ENCODE data around the gene LRRFIP1. TPM values are rescaled to one million over a fixed set of nuclear protein-coding genes. Genes with fewer than 3 reads are reported as not detected.
A peak's percentile ranks its signal among the peaks of the same experiment; 100 is the strongest.
"Not testable (repeated sequence)": the region's sequence is repeated elsewhere in the genome, so short reads cannot be mapped to it uniquely, and the experiment has no call there.

LRRFIP1 gene
- total and polyA plus RNA-seq, 12 donors = 91.5 to 132 (median 110) TPM

GRCh38 chr2:237686659-237687136, 59.3 kb downstream of the LRRFIP1 start:
- Histone ChIP-seq H3K9me3 (no peaks in the 10 kb centered on the region), H3K36me3 (peaks cover 0 to 4% (median 0%) of the 10 kb centered on the region in 9 donors), H3K4me1 (peaks cover 19 to 81% (median 60%) of the 10 kb centered on the region in 9 donors), H3K27me3 (no peaks in the 10 kb centered on the region), H3K4me3 (no peak overlapping the region), H3K27ac (peak overlapping the region in 8 of 10 donors; percentile 76 to 93 (median 90))
- WGBS, 2 donors = 73 to 74% methylated on average over 11 of the region's 11 CpGs
- TF ChIP-seq, protein P1, sequence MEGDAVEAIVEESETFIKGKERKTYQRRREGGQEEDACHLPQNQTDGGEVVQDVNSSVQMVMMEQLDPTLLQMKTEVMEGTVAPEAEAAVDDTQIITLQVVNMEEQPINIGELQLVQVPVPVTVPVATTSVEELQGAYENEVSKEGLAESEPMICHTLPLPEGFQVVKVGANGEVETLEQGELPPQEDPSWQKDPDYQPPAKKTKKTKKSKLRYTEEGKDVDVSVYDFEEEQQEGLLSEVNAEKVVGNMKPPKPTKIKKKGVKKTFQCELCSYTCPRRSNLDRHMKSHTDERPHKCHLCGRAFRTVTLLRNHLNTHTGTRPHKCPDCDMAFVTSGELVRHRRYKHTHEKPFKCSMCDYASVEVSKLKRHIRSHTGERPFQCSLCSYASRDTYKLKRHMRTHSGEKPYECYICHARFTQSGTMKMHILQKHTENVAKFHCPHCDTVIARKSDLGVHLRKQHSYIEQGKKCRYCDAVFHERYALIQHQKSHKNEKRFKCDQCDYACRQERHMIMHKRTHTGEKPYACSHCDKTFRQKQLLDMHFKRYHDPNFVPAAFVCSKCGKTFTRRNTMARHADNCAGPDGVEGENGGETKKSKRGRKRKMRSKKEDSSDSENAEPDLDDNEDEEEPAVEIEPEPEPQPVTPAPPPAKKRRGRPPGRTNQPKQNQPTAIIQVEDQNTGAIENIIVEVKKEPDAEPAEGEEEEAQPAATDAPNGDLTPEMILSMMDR (IDR thresholded peaks at IDR 0.05) = peak in 1 of 9 donors; percentile 7
- ATAC-seq (peak in 1 of 8 donors; percentile 2), DNase-seq (no peak)
- intact Hi-C loops (cut with DNase I) = no loop called here

DNA sequence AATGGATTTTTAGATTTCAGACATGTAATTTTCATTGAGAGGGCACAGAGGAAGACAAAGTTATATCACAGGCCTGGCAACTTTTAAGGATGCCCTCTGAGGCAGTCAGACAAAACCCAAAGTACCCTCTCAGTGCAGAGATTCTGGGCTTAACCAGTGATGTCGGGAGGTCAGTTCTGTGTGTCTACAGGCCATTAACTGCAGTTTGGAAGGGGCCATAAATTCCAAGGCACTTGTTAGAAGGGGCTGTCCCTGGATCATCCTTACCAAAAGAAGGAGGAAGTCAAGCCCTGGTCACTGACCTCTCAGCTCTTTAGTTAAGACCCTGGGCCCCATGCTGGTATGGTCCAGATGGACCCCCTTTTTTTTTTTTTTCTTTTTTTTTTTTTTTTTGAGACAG, 60.7 kb downstream of the LRRFIP1 start:
- no peaks in the 10 kb centered on the region for H3K9me3 ChIP-seq
- H3K27me3 ChIP-seq = no peaks in the 10 kb centered on the region
- TF ChIP-seq, protein P1 (IDR thresholded peaks at IDR 0.05) = no peak
- ATAC-seq (no peak), DNase-seq (no peak)
- H3K36me3 ChIP-seq = peaks cover 0 to 4% (median 0%) of the 10 kb centered on the region in 9 donors
- H3K4me1 ChIP-seq = peaks cover 12 to 72% (median 56%) of the 10 kb centered on the region in 9 donors
- 81 to 87% methylated on average over 1 of the region's 1 CpG for WGBS, 2 donors
- intact Hi-C loops (cut with DNase I) = no loop called here
- peak overlapping the region; percentile 20 to 93 (median 88) for H3K27ac ChIP-seq
- H3K4me3 ChIP-seq = no peak overlapping the region

DNA sequence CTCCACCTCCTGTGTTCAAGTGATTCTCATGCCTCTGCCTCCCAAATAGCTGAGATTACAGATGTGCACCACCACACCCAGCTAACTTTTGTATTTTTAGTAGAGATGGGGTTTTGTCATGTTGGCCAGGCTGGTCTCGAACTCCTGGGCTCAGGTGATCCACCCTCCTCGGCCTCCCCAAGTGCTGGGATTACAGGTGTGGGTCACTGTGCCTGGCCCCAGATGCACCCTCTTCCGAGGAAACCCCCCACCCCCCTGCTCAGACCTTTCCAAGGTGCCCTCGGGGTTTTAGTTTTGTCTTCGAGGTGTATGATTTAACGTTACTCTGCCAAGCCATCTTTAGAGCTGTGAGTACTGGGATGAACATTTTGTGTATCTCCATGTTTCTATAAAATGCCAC, 61.2 kb downstream of the LRRFIP1 start:
- H3K36me3 ChIP-seq; intact Hi-C loops (cut with DNase I); H3K4me3 ChIP-seq; H3K27me3 ChIP-seq; ATAC-seq; H3K9me3 ChIP-seq; DNase-seq: not testable (repeated sequence)
- H3K27ac ChIP-seq = peak overlapping the region; percentile 20 to 93 (median 88)
- WGBS, 2 donors = 90 to 97% methylated on average over 6 of the region's 6 CpGs
- H3K4me1 ChIP-seq = peaks cover 11 to 72% (median 60%) of the 10 kb centered on the region in 9 donors

DNA sequence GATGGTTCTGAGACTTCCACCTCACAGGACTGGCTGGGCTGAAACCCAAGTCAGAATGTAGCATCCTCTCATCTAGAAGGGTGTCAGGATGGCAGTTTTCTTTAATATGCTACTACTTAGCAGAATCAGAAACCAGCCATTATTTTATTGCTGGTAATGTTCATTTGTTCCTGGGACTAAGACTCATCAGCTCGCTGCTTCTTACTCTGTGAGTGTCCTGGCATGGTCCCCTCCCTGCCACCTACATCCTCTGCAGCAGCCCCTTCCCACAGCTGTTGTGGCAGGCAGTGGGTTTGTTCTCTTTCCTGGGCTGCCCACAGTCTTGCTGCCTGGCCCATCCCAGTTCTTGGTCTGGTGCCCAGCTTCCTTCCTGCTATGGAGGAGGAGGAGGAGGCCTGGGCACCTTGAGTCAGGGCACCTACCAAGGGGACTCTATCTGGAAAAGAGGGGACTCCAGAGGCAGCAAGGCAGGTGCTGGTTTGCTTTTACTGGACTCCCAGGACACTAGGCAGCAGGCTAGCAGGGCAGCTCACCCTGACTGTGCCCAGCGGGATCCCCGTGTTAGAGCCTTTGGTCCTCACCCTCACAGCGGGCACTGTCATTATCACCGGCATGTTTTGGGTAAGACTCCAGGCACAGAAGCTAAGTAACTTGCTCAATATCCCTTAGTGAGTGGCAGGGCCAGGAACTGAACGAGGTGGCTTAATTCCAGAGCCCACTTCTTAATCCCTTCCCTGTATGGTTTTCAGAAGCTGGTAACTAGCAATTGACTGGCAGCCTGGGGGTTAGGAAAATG, 62.1 kb downstream of the LRRFIP1 start:
- Histone ChIP-seq H3K4me1 (peaks cover 11 to 78% (median 70%) of the 10 kb centered on the region in 9 donors), H3K9me3 (no peaks in the 10 kb centered on the region), H3K36me3 (no peaks in the 10 kb centered on the region), H3K27me3 (no peaks in the 10 kb centered on the region), H3K4me3 (no peak overlapping the region), H3K27ac (peak overlapping the region in 9 of 10 donors; percentile 16 to 93 (median 88))
- WGBS, 2 donors = 66% methylated on average over 6 of the region's 6 CpGs
- DNase-seq = peak in 1 of 2 donors; percentile 48
- intact Hi-C loops (cut with DNase I) = loop anchor here in 2 of 10 donors (5.0 kb wide), 2 partner anchors 43 to 48 kb away; no protein-coding TSS in a partner anchor
- TF ChIP-seq, protein P1 (IDR thresholded peaks at IDR 0.05) = no peak
- ATAC-seq = no peak
